ENCODE results near the gene OR7C1. TPM values are rescaled to one million over a fixed set of nuclear protein-coding genes. Genes with fewer than 3 reads are reported as not detected.

Gene OR7C1
- total RNA-seq, 1 donor from 2014 or later, result not detected

- Mint-ChIP-seq H3K36me3 (ENCODE audit: low read depth) (no peaks in the 10 kb centered on the region), H3K4me3 (ENCODE audit: unreplicated experiment) (no peak overlapping the region), H3K4me1 (ENCODE audit: low read depth) (no peaks in the 10 kb centered on the region), H3K27me3 (ENCODE audit: low read depth) (peaks cover 5% of the 10 kb centered on the region), H3K27ac (ENCODE audit: unreplicated experiment) (no peak overlapping the region), H3K9me3 (ENCODE audit: low read depth) (peaks cover 3% of the 10 kb centered on the region)
- DNase-seq (ENCODE audit: low spot score), result no peak
- TF ChIP-seq CTCF (IDR thresholded peaks at IDR 0.05), result no peak
Measured at GRCh38 chr19:14764401-14764800, 70.6 kb downstream of the OR7C1 start.

- no peak for TF ChIP-seq CTCF (IDR thresholded peaks at IDR 0.05)
- H3K27ac Mint-ChIP-seq (ENCODE audit: unreplicated experiment), result no peak overlapping the region
- H3K4me1 Mint-ChIP-seq (ENCODE audit: low read depth), result no peaks in the 10 kb centered on the region
- peaks cover 8% of the 10 kb centered on the region for H3K27me3 Mint-ChIP-seq (ENCODE audit: low read depth)
- DNase-seq (ENCODE audit: low spot score), result no peak
- peaks cover 3% of the 10 kb centered on the region for H3K9me3 Mint-ChIP-seq (ENCODE audit: low read depth)
- no peaks in the 10 kb centered on the region for H3K36me3 Mint-ChIP-seq (ENCODE audit: low read depth)
- H3K4me3 Mint-ChIP-seq (ENCODE audit: unreplicated experiment), result no peak overlapping the region
Measured at GRCh38 chr19:14763497-14764145, 71.4 kb downstream of the OR7C1 start.

- Mint-ChIP-seq H3K9me3 (ENCODE audit: low read depth) (peaks cover 3% of the 10 kb centered on the region), H3K27me3 (ENCODE audit: low read depth) (peaks cover 12% of the 10 kb centered on the region), H3K4me3 (ENCODE audit: unreplicated experiment) (no peak overlapping the region), H3K36me3 (ENCODE audit: low read depth) (no peaks in the 10 kb centered on the region), H3K4me1 (ENCODE audit: low read depth) (no peaks in the 10 kb centered on the region), H3K27ac (ENCODE audit: unreplicated experiment) (no peak overlapping the region)
- no peak for TF ChIP-seq CTCF (IDR thresholded peaks at IDR 0.05)
- no peak for DNase-seq (ENCODE audit: low spot score)
Measured at GRCh38 chr19:14762111-14762510, 72.9 kb downstream of the OR7C1 start.

GRCh38 chr19:14761607-14762006 is 73.4 kb downstream of the OR7C1 start:
- Mint-ChIP-seq H3K36me3 (ENCODE audit: low read depth) (no peaks in the 10 kb centered on the region), H3K9me3 (ENCODE audit: low read depth) (peaks cover 3% of the 10 kb centered on the region), H3K27me3 (ENCODE audit: low read depth) (peaks cover 12% of the 10 kb centered on the region), H3K4me1 (ENCODE audit: low read depth) (no peaks in the 10 kb centered on the region), H3K4me3 (ENCODE audit: unreplicated experiment) (no peak overlapping the region), H3K27ac (ENCODE audit: unreplicated experiment) (no peak overlapping the region)
- no peak for DNase-seq (ENCODE audit: low spot score)
- TF ChIP-seq CTCF (IDR thresholded peaks at IDR 0.05), result no peak

- H3K4me1 Mint-ChIP-seq (ENCODE audit: low read depth), result no peaks in the 10 kb centered on the region
- H3K9me3 Mint-ChIP-seq (ENCODE audit: low read depth), result no peaks in the 10 kb centered on the region
- H3K4me3 Mint-ChIP-seq (ENCODE audit: unreplicated experiment), result no peak overlapping the region
- no peak for TF ChIP-seq CTCF (IDR thresholded peaks at IDR 0.05)
- DNase-seq (ENCODE audit: low spot score), result no peak
- no peaks in the 10 kb centered on the region for H3K36me3 Mint-ChIP-seq (ENCODE audit: low read depth)
- no peak overlapping the region for H3K27ac Mint-ChIP-seq (ENCODE audit: unreplicated experiment)
- peaks cover 12% of the 10 kb centered on the region for H3K27me3 Mint-ChIP-seq (ENCODE audit: low read depth)
Measured at GRCh38 chr19:14758816-14759215, 76.2 kb downstream of the OR7C1 start.
